CD4-positive, alpha-beta T cell treated with Interleukin-4 for 1 hour (primary cell): Measurements from ENCODE around the gene PIGW.

Source experiments
- DNase-seq, 2 donors: peaks; one replicate each; pipeline ENCODE4 v3.0.0-alpha.2; 2020 to 2022

PIGW gene

DNA sequence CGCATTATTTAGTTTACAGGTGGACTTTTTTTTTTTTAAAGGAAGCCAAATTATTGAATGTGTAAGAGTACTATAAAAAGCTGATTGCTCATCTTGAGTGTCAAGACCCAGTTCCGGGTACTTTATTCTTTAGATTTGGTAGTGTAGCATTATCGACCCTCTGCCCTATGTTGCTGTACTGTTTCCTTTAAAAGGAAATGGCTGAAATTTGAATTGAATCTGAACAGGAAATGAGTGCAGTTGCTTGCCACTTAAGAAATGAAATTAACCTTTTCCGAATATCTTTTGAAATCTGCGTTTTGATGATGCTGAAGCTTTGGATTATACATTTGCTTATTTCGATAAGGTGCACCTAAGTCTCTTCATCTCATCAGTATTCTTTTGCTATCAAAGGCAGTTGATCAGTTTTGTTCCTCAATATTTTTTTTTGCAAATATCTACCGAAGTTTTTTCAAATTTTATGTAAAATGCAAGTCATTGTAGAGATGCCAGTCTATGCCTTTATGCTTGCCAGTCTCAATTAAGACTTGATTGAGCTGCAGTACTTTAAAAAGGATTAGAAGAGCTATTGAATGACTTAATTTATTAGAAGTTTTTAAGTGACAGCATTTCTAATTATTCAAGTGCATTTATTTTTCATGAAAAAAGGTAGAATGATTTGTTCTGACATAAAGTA is 11.8 kb downstream of the PIGW start:
- peak in 1 of 2 donors; percentile 22 for DNase-seq

DNA sequence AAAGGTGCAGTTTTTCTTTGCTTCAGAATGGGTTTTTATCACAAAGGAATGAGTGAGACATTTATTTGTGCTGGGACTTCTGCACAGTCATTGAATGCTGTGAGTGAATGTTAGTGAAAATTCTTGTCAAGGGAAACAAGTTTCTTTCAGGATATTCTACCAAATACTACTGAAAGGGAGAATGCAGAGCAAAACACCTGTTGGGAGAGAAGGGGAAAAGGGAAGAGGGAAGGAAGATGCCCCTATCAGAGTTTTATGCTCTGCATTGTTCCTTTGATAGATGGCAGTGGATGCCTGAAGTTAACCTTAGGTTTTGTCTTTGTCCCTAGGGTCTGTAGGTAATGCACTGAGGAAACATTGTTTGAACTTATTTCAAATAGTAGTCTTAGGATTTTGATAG is 13.0 kb downstream of the PIGW start:
- no peak for DNase-seq

DNA sequence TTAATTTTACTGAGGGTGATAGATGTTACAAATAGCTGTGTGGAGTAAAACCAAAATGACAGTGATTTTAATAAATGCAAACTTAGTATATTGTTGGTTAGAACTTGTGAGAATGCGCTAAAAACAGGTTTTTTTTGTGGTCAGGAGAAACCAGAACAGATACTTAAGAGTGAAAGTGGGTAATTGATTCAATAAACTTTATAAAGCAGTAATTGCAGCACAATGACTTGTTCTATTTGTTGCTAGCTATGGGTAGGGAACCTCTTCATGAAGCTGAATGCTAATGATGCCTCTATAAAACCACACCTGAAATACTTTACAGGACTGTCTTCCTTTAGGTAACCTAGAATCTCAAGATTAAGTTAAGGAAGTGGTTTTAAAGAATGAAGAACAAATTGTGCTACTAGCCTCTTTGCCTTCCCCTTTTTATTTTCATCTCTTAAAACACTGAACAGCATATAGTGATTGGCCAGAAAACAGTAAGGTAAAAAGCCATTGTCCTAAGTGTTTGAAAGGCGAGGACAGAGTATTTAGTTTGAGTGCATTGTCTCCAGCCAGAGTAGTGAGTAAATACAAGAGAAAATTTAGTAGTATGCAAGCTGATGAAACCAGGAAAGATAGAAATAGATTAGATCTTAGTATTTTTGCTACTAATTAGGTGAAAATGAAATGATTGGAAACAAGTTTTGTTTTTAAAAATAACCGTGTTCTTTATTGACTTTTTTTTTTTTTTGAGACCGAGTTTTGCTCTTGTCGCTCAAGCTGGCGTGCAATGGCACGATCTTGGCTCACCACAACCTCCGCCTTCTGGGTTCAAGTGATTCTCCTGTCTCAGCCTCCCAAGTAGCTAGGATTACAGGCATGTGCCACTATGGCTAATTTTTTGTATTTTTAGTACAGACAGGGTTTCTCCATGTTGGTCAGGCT is 16.0 kb downstream of the PIGW start:
- peak in 1 of 2 donors; percentile 46 for DNase-seq

DNA sequence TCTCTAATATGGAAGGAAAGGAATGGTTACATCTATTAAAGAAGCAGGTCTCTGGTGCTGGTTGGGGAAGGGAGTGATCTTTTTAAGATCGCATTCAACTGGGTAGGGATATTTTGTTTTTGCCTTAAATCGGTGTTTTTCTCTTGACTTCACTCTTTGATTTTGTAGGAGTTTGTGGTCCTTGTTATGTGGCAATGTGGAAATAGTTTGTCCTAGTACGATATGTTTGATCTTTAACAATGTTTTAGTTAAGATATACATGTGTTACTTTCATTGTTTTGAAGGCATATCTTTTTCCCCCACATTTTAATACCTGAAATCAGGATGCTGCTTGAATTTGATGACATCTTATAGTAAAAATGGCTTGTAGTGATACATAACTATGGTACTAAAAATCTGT is 18.7 kb downstream of the PIGW start:
- no peak for DNase-seq

DNA sequence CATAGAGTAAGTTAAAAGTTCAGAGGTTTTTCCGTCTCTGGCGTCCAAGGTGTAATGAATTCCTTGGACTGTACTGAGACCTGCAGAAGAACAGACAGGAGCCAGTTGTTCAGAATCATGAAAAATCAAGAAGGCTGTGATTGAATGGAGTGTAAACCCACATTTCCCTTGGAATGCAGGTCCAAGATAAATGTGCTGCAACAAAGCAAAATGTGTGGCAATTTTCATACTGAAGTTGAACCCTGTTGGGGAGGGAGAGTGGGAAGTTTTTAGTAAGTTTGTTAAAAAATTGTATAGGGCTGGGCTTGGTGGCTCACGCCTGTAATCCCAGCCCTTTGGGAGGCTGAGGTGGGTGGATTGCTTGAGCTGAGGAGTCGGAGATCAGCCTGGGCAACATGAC is 31.3 kb downstream of the PIGW start:
- no peak for DNase-seq

DNA sequence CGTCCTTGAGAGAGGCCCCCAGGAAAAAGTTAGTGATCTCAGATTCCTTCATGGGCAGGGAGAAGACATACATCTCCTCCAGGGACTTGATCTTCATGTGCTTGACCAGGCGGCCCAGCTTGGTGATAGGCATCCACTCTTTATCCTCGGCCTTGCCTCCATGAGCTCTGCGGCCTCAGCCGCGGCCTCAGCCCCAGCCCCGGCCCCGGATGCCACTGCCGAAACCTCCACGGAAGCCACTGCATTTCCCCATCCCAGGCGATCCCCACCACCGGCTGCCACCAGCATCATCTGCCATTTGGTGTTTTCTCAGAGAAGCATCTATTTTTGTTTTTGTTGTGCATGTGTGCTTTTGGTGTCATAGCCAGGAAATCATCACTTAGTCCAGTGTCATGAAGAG is 40.2 kb downstream of the PIGW start:
- no peak for DNase-seq

DNA sequence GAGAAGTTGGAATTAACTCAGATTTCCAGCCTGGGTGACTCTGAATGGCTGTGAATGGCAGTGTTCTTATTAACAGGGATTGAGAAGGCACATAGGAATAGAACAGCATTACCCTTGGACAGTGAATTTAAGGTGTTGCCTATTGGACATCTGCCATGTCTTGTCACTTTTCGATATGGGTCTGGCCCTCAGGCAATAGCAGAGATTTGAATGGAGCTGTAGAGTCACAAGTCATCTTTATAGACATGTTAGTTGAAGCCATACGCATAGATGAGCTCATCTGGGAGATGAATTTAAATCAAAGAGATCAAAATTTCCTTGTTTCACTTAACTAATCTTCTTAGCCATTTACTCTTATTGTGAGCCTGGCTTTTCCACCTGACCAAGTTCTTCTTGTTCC is 42.0 kb downstream of the PIGW start:
- no peak for DNase-seq

DNA sequence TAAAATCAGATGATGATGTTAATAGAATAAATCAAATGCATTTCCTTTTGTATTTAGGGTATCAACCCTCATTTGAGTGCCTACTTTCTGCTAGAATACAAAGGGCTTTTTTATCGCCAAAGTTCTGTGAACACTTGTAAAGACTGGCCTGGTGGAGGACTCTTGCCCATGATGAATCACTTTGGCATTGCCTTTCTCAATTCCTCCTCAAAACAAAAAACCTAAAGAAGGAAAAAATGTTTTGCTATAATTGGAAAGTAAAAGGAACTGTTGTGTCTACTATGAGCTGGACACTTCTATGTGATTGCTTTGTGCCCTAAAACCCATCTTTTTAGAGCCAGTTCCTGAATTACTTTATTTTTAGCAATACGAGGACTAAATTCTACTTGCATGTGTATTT is 43.9 kb downstream of the PIGW start:
- no peak for DNase-seq

DNA sequence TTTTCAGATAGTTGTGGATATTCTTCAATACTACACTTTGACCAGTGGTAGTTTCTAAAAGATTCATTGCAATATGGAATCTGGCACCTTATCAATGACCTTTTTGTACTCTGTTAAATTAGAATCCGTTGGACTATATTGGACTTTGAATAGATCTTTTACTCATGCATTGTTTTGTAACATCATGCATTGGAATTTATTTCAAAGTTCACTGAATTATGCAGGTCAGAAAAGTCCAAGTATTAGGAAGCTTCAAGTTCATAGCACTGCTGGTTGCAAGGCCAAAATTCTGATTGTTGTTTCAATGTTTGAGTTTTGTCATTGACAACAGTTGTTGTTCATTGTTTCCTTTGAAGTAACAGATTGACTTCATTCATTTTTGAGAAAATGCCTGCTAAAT is 49.0 kb downstream of the PIGW start:
- no peak for DNase-seq

DNA sequence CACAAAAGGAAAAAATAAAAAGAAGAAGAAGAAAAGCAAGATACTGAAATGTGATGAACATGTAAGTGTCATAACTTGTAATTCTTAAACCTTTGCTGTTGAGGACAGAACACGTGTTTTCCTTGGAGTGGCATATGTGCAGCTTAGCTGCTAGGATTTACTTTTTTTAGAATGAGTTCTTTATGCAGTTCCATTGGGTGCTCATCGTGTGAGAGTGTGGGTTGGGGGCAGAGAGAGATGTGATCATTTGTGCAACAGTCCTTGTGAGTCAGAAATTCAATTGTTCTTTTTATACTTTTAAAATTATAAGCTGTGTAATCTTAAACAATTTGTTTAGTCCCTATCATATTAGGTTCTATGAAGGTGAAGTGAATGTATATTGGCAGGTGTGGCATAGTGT is 51.4 kb downstream of the PIGW start:
- DNase-seq, result no peak
